Measurements from ENCODE around the gene LOXL3.
A peak's percentile ranks its signal among the peaks of the same experiment; 100 is the strongest.

Gene LOXL3

DNA sequence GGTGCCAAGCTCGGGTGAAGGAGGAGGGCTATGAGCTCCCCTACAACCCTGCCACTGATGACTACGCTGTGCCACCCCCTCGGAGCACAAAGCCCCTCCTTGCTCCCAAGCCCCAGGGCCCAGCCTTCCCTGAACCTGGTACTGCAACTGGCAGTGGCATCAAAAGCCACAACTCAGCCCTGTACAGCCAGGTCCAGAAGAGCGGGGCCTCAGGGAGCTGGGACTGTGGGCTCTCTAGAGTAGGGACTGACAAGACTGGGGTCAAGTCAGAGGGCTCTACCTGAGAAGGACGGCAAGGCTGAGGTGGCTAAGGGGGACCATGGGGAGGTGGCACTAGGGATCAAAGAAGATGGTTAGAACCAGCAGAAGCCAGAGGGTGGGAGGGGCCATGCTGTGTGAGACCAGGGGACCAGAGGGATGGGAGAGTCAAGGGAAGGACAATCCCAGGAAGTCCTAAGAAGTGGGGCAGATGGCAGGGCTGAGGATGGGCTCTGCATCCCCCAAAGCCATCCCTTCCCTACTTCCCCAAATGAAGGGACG is 3.2 kb upstream of the LOXL3 start:
- no peak for DNase-seq (ENCODE audit: extremely low read depth, low read depth)
- TF ChIP-seq, protein P1, sequence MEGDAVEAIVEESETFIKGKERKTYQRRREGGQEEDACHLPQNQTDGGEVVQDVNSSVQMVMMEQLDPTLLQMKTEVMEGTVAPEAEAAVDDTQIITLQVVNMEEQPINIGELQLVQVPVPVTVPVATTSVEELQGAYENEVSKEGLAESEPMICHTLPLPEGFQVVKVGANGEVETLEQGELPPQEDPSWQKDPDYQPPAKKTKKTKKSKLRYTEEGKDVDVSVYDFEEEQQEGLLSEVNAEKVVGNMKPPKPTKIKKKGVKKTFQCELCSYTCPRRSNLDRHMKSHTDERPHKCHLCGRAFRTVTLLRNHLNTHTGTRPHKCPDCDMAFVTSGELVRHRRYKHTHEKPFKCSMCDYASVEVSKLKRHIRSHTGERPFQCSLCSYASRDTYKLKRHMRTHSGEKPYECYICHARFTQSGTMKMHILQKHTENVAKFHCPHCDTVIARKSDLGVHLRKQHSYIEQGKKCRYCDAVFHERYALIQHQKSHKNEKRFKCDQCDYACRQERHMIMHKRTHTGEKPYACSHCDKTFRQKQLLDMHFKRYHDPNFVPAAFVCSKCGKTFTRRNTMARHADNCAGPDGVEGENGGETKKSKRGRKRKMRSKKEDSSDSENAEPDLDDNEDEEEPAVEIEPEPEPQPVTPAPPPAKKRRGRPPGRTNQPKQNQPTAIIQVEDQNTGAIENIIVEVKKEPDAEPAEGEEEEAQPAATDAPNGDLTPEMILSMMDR (IDR thresholded peaks at IDR 0.05; ENCODE audit: low read depth, low read length, missing control alignments): no peak
- no peak overlapping the region for H3K4me3 ChIP-seq (replicated peaks; ENCODE audit: low read depth, low read length)

DNA sequence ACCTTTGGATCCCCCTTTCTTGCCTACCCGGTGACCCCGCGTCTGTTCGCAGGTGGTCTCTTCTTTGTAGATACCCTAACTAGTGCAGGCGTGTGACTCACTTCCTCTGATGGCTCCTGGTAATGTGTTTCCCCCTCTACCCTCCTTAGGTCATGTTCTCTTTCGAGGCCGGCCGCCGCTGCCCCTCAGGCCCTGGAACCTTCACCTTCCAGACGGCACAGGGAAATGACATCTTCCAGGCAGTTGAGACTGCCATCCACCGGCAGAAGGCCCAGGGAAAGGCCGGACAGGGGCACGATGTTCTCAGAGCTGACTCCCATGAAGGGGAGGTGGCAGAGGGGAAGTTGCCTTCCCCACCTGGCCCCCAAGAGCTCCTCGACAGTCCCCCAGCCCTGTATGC is 2.4 kb upstream of the LOXL3 start:
- no peak for DNase-seq (ENCODE audit: extremely low read depth, low read depth)
- TF ChIP-seq, protein P1 (IDR thresholded peaks at IDR 0.05; ENCODE audit: low read depth, low read length, missing control alignments): no peak
- H3K4me3 ChIP-seq (replicated peaks; ENCODE audit: low read depth, low read length): no peak overlapping the region

GRCh38 chr2:74555610-74556103 is 1.9 kb upstream of the LOXL3 start:
- TF ChIP-seq, protein P1 (IDR thresholded peaks at IDR 0.05; ENCODE audit: low read depth, low read length, missing control alignments): no peak
- DNase-seq (ENCODE audit: extremely low read depth, low read depth): no peak
- H3K4me3 ChIP-seq (replicated peaks; ENCODE audit: low read depth, low read length): peak overlapping the region; percentile 73

DNA sequence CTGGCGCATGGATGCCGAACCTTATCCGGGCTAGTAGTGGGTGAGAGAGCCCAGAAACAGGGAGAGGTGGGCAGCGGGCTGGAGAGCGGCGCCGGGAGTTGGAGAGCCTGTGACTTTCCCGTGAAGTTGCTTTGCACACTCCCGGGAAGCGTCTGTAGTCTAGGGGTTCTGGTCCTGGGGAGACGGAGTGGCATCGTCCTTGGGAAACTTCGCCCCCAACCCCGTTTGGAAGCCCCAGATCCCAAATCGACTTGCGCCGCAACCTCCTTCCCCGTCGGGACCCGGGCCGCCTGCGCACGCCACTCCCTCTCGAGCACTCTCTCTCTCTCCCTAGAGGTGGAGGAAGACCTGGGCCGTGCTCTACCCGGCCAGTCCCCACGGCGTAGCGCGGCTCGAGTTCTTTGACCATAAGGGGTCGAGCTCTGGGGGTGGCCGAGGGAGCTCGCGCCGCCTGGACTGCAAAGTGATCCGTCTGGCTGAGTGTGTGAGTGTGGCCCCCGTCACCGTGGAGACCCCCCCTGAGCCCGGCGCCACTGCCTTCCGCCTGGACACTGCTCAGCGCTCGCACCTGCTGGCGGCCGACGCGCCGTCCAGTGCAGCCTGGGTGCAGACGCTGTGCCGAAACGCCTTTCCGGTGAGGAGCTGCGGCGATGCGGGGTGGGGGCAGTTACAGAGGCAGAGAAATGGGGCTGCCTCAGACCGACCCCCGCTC is 1.2 kb upstream of the LOXL3 start:
- no peak for DNase-seq (ENCODE audit: extremely low read depth, low read depth)
- TF ChIP-seq, protein P1 (IDR thresholded peaks at IDR 0.05; ENCODE audit: low read depth, low read length, missing control alignments): no peak

DNA sequence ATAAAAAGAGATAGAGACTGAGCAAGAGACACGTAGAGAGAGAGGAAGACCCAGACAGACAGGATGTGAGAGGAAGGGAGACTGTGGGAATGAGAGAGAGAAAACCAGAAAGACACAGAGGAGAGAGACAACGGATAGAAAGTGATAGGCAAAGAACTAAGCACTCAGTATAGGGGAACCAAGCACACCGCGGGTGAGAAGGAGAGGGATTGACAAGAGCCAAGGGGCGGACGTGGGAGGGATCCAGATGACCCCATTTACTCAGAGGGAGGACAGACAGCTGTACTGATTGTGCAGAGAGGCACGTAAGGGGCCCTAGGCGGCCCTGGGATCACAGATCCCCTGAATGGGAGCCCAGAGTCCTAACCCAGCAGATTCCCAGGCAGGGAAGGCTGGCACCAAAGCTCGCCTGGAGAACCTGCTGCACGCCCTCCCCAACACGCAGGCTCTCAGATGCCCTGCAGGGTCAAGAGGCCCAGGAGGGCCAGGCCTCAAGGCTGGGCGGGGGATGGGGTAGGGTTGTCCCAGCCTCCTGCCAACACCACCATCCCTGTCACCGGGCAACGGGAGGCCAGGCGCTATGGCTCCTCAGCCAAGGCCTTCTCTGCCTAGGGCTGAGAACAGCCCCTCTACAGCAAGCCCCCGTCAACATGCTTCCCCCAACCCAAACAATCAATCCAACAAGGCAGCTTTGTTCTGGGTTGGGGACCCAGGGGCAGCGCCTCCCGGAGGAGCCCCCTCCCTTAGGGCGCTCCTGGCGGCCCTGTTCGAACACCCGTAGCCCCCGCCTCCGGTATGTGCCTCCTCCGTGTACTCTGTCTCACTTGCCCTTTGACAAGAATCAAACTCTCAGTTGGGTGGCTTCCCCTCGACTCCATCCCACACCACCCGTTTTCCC is 579 bp downstream of the LOXL3 start:
- TF ChIP-seq, protein P1 (IDR thresholded peaks at IDR 0.05; ENCODE audit: low read depth, low read length, missing control alignments): no peak
- peak overlapping the region; percentile 73 for H3K4me3 ChIP-seq (replicated peaks; ENCODE audit: low read depth, low read length)
- no peak for DNase-seq (ENCODE audit: extremely low read depth, low read depth)

More for the DNA sequence above, 1.2 kb upstream of the LOXL3 start:
- peak overlapping the region; percentile 73 for H3K4me3 ChIP-seq (replicated peaks; ENCODE audit: low read depth, low read length)

DNA sequence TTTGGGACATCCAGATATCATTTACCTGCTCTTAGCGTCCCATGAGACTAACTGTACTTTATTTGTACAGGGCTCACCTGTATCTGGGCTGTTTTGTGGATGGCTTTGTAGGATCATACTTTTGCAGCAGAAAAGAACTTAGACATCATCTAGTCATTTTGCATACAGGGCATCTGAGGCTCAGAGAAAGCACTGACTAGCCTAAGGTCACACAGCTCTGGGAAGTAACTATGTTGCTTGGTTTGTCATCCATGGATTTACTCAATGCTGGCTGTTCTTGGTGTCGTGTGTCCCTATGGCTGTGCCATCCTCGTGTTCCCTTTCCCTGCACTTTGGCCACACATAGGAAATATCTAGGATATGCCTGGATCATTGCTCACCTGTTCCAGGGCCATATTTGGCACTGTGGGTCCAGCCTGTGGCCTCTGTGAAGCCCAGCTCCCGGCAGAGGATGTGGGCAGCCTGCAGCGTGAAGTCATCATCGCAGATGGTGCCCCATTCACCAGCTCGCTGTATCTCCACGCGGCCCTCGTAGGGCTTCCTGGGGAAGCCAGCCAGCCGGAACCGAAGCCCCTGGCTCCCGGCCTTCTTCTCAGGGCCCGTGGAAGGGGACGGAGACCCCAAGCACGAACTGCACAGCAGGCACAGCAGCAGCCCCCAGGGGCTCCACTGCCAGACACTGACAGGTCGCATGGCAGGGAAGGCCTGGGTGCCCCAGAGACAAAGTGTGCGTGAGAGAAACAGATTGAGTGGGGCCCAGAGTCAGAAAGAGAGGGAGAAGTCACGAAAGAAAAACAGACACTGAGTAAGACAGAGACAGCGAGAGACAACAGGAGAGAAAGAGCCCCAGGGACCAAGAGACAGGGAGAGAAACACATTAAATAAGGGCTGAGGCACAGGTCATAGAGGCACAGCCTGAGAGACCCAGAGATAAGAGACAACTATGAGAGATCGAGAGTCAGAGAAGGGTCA is 1.5 kb downstream of the LOXL3 start:
- peak overlapping the region; percentile 73 for H3K4me3 ChIP-seq (replicated peaks; ENCODE audit: low read depth, low read length)
- DNase-seq (ENCODE audit: extremely low read depth, low read depth): no peak
- TF ChIP-seq, protein P1 (IDR thresholded peaks at IDR 0.05; ENCODE audit: low read depth, low read length, missing control alignments): no peak

Data from HFF-Myc (cell line).